Glutamatergic neuron (in vitro differentiated cells): Measurements from ENCODE around the gene PUDP. TPM values are rescaled to one million over a fixed set of nuclear protein-coding genes. Genes with fewer than 3 reads are reported as not detected.

Experiments used
- DNase-seq: peaks from one replicate; pipeline ENCODE4 v3.0.0; 2022
- H3K27ac Mint-ChIP-seq: one replicate; pipeline ENCODE4 v1.8.0; 2020; ENCODE audit warnings: mild to moderate bottlenecking, mixed read lengths, inconsistent platforms; ENCODE audit not compliant: unreplicated experiment
- H3K27me3 Mint-ChIP-seq: one replicate; pipeline ENCODE4 v1.8.0; 2020; ENCODE audit warnings: mild to moderate bottlenecking, moderate library complexity, mixed read lengths, inconsistent platforms; ENCODE audit not compliant: unreplicated experiment
- H3K36me3 Mint-ChIP-seq: one replicate; pipeline ENCODE4 v1.8.0; 2020; ENCODE audit warnings: mild to moderate bottlenecking, mixed read lengths, inconsistent platforms; ENCODE audit not compliant: unreplicated experiment
- H3K4me1 Mint-ChIP-seq: one replicate; pipeline ENCODE4 v1.8.0; 2020; ENCODE audit warnings: mild to moderate bottlenecking, low read depth, mixed read lengths, inconsistent platforms; ENCODE audit not compliant: unreplicated experiment
- H3K4me3 Mint-ChIP-seq: one replicate; pipeline ENCODE4 v1.8.0; 2020; ENCODE audit warnings: mild to moderate bottlenecking, mixed read lengths, inconsistent platforms; ENCODE audit not compliant: unreplicated experiment
- H3K9me3 Mint-ChIP-seq: one replicate; pipeline ENCODE4 v1.8.0; 2020; ENCODE audit warnings: mild to moderate bottlenecking, moderate library complexity, mixed read lengths, inconsistent platforms; ENCODE audit not compliant: unreplicated experiment
- total RNA-seq: library from RNA; stranded (reverse); fragmentation: NEBNext Ultra II Directional; extraction: Animal tissue kit (Norgen Biotek cat#: 25700); gene quantifications from one replicate; pipeline ENCODE4 v1.2.1, GENCODE V29; 2021; ENCODE audit not compliant: unreplicated experiment
- TF ChIP-seq, protein P1 (sequence below): fragments of 200-600 bp; sonication (generic); IDR thresholded peaks from one replicate; pipeline ENCODE4 v1.5.0; 2021; ENCODE audit not compliant: partially characterized antibody, unreplicated experiment

PUDP gene
- total RNA-seq, 1 donor from 2014 or later: 22.7 TPM

DNA sequence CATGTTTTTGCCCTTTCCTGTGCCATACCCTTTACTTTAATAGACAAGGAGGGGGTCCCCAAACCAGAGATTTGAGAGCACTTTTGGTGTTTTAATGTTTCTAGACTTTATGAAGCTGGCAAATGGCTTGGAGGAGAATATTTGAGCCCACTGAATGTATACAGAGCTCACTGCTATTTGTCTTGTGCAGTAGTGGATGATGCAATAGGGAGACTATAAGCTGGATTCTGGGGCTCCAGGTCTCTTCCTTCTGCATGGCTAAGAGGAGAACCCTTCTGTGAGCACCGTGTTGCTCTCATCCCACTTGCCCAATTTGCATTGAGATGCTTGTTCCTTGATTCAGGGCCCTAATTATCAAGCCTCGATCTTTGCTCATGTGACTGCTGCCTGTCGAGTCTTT is 8.9 kb upstream of the PUDP start:
- TF ChIP-seq, protein P1, sequence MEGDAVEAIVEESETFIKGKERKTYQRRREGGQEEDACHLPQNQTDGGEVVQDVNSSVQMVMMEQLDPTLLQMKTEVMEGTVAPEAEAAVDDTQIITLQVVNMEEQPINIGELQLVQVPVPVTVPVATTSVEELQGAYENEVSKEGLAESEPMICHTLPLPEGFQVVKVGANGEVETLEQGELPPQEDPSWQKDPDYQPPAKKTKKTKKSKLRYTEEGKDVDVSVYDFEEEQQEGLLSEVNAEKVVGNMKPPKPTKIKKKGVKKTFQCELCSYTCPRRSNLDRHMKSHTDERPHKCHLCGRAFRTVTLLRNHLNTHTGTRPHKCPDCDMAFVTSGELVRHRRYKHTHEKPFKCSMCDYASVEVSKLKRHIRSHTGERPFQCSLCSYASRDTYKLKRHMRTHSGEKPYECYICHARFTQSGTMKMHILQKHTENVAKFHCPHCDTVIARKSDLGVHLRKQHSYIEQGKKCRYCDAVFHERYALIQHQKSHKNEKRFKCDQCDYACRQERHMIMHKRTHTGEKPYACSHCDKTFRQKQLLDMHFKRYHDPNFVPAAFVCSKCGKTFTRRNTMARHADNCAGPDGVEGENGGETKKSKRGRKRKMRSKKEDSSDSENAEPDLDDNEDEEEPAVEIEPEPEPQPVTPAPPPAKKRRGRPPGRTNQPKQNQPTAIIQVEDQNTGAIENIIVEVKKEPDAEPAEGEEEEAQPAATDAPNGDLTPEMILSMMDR: no peak
- Mint-ChIP-seq H3K4me1 (peaks cover 2% of the 10 kb centered on the region), H3K27ac (no peak overlapping the region), H3K36me3 (no peaks in the 10 kb centered on the region), H3K9me3 (no peaks in the 10 kb centered on the region), H3K4me3 (no peak overlapping the region), H3K27me3 (no peaks in the 10 kb centered on the region)
- no peak for DNase-seq

DNA sequence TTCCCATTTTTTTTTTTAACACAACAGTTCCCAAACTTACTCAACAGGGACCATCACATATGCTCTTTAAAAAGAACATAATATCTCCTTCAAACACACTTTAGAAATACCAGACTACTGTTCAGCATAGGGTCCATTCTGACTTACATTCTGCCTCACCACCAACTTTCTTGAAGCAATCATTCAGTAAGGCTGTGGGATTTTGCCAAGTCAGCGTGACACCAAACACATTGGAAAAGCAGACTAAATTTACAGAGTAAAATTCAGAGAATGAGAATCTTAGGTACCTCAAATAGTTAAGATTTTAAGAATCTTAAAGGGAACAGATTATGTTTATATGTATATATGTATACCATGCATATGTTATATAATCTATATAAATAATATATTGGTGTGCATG is 7.2 kb upstream of the PUDP start:
- no peak overlapping the region for H3K4me3 Mint-ChIP-seq
- H3K4me1 Mint-ChIP-seq: peaks cover 7% of the 10 kb centered on the region
- no peaks in the 10 kb centered on the region for H3K36me3 Mint-ChIP-seq
- no peak for DNase-seq
- no peaks in the 10 kb centered on the region for H3K27me3 Mint-ChIP-seq
- H3K27ac Mint-ChIP-seq: no peak overlapping the region
- TF ChIP-seq, protein P1: no peak
- no peaks in the 10 kb centered on the region for H3K9me3 Mint-ChIP-seq

DNA sequence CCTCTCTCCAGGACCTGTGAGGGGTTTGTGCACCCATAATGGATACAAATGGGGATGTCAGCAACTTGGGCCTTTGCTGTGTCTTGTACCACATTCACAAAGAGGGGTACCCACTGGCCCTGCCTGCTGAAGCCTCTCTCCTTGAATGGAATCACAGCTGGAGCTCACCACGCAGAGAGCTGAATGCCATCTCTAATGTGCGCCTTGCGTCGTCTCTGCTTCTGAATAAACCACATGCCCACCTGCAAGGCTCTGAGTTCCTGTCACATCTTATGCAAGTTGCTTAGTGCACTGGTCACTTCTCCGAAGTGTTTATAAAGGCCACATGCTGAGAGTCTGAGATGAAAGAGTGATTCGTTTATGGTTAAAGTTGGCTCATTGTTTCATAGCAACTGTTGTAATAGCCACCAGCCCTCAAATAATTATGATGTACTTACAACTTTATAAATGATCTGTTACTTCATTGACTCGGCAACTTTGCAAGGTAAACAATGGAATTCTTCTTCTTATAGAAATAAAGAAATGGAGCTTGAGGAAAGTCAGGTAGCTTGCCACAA is 6.2 kb upstream of the PUDP start:
- Mint-ChIP-seq H3K36me3 (no peaks in the 10 kb centered on the region), H3K4me1 (peaks cover 7% of the 10 kb centered on the region), H3K27ac (no peak overlapping the region), H3K9me3 (no peaks in the 10 kb centered on the region), H3K27me3 (no peaks in the 10 kb centered on the region), H3K4me3 (no peak overlapping the region)
- TF ChIP-seq, protein P1: no peak
- DNase-seq: no peak

DNA sequence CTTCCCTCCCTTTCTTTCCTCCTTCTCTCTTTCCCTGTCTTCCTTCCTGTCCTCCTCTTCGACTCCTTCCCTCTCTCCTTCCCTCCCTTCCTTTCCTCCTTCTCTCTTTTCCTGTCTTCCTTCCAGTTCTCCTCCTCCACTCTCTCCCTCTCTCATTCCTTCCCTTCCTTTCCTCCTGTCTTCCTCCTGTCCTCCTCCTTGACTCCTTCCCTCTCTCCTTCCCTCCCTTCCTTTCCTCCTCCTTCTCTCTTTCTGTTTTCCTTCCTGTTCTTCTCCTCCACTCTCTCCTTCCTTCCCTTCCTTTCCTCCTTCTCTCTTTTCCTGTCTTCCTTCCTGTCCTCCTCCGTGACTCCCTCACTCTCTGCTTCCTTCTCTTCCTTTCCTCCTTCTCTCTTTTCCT is 5.3 kb upstream of the PUDP start:
- H3K4me1 Mint-ChIP-seq: peaks cover 6% of the 10 kb centered on the region
- H3K9me3 Mint-ChIP-seq: peaks cover 5% of the 10 kb centered on the region
- H3K36me3 Mint-ChIP-seq: no peaks in the 10 kb centered on the region
- H3K27ac Mint-ChIP-seq: no peak overlapping the region
- no peak overlapping the region for H3K4me3 Mint-ChIP-seq
- TF ChIP-seq, protein P1: no peak
- no peak for DNase-seq
- peaks cover 3% of the 10 kb centered on the region for H3K27me3 Mint-ChIP-seq

DNA sequence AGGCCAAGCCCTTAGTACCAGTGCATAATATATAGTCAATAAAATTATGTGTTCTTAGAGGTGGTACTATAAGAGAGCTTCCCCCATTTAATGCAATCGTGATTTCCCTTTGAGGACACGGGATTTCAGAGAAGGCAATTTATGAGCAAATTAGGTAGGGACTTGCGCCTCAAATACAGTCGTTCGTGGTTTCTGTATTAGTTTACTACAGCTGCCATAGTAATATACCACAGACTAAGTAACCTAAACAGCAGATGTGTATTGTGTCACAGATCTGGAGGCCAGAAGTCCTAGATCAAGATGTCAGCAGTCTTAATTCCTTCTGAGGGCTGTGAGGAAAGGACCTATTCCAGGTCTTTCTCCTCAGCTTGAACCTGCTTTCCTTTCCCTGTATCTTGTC is 1.5 kb upstream of the PUDP start:
- H3K4me3 Mint-ChIP-seq: no peak overlapping the region
- no peaks in the 10 kb centered on the region for H3K36me3 Mint-ChIP-seq
- TF ChIP-seq, protein P1: no peak
- H3K27ac Mint-ChIP-seq: no peak overlapping the region
- no peak for DNase-seq
- H3K4me1 Mint-ChIP-seq: peaks cover 6% of the 10 kb centered on the region
- H3K27me3 Mint-ChIP-seq: peaks cover 3% of the 10 kb centered on the region
- peaks cover 8% of the 10 kb centered on the region for H3K9me3 Mint-ChIP-seq
